Left forelimb (tissue), 1 donor: ENCODE measurements around the gene SPARCL1.

Source experiments
- DNase-seq: peaks from one replicate; pipeline ENCODE4 v3.0.0-alpha.2; 2018; ENCODE audit warnings: low spot score

Gene SPARCL1

DNA sequence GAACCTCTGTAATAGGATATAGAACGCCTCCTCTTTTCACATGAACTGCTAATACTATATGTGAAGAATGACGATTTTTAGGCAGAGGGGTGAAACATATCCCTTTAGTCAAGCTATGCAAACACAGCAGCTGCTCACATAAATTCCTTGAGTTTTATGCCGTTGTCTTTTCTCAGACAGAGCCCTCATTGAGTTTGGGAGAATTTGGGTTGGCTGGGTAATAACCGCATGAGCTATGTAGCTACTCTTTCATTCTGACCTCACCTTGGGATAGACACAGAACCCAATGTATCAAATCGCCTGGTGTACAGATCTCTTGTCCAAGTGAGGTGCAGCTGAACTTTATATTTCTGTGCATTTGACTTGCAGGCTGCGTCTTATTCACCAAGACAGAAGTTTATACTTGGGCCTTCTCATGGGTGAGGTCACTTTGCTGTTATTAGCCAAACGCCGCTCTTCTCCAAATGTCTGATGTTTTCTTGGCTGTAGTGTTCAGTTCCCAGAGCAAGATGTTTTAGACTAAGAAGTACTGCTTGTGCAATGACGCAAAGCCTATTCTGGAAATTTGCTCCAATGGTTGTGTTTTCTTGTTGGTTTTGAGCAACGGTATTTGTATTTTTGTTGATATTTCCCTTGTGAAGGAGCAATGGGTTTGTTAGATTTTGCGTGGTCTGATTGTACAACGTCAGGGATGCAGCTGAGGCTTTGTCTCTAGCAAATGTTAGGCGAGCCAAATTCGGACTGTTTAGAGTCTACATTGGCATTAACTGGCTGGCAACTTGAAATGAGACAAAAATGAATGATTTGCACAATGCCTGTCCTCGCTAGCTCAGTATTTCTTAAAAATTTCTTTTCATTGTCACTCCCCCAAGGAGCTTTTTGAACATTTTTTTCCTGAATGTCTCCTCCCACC lies 11.2 kb upstream of the SPARCL1 start:
- DNase-seq = peak; percentile 77

DNA sequence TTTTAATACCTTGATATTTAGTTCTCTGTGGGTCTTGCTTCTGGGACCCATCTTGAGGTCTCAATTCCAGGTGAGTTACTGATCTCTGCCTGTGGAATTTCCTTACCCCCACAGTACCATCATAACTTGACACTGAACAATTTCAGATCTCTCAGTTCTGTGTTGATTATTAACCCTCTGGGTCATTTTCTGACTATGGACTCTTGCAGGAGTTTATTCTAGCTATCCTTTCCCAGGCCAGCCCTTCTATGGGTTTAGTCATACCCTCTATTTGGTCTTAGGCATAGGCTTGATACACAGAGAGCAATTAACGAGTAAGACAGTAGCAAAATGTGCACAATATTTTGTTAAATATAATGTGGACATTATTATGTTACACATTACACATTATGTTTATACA lies 3.7 kb upstream of the SPARCL1 start:
- no peak for DNase-seq

DNA sequence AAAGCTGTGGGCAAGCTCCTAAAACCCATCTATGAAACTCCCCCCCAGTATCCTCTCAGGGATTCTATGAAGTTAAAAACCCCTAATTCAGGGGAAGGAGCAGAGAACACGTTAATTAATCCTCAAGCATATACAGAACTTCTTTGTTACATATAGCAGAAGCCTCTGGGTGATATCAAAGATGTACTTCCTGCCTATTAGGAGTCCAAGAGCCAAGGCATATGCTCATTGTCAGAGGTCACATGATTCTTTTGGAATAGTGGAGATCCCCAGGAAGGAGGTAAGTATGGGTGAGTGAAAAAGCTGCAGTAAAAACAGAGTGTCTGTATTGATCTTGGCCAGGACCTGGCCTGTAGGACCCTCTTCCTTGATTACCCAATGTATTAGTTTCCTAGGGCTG lies 2.9 kb upstream of the SPARCL1 start:
- no peak for DNase-seq

DNA sequence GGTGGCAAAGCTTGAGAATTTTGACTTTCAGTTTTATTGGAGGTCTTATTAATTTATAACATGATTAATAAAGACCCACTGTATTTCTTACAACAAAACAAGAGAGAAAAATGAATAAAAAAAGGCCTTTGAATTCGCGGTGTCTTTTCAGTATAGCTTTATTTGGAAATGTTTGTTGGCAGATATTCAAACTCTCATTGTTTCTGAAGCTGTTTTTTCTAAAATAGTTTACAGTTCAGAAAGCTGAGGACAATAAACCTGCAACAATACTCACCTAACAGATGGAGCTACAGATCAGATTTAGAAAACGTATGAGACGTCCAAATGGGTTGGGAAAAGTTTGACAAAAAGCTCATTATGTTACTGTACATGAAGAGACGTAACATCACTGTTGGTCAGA lies 2.4 kb upstream of the SPARCL1 start:
- DNase-seq = no peak

DNA sequence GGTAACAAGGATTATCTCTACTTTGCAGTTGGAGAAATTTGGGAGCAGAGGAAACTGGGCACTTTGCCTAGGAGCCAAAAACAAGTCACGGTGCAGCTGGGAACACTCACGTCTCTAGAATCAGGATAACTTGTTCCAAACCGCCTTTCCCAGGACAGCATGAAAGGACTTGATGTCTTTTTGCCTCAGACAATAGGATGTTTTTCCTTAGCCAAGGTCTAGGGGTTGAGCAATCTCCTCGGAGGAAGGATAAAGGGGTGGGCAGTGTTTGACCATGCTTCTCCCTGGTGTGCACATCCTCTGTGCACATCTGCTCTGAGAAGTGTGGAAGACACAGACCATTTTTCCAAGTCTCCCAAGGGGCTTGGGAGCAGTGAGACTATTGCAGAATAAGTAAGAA lies 1.7 kb upstream of the SPARCL1 start:
- DNase-seq = no peak

DNA sequence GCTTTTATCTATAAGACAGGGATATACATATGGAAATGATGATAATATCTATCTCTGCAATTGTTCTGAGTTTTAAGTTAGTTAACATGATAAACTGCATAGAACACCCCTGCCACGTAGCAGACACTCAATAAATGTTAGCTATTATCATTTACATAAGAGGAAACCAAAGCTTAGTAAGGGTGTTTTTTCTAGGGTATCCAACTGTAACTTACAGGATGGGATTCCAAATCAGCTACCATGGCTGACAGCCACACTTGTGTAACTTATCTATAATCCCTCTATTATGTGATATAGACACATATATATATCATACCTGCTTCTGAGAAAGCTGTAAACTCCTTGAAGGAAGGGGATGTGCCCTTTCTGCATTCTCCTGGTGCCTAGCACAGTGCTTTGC lies 1.1 kb upstream of the SPARCL1 start:
- no peak for DNase-seq

DNA sequence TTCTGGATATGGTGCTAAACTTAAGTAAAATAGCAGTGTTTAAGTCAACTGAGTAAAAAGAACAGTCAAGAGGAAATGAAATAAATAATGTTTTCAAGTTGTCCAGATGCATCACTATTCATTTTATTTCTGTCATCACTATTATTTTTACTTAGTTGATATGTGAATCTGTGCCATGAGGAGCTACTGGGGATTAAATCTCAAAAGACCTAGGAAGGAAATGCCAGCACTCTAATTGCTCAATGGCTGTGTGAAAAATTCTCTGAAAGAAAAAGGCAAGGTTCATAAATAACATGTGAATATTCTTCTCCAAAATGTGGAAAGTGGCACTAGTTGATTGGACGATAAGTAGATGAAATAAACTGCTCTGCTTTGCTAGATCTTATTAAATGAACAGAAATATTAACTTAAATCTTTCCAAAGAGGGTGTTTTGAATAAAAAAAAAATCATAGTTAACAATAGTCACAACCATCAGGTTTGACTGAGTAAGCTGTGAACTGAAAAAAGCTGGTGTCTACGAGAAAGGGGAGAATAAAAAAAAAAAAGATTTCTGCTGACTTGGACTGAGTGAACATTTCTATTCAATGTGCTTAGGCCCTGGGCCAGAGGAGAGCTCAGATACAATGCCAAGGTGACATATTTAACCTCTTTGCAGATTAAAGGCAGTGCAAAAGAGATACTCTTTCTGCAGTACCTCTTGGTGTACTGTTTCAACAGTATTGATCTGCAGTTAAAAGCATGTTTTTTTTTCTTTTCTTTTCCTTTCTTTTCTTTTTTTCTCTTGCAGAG lies 1.6 kb downstream of the SPARCL1 start:
- no peak for DNase-seq

DNA sequence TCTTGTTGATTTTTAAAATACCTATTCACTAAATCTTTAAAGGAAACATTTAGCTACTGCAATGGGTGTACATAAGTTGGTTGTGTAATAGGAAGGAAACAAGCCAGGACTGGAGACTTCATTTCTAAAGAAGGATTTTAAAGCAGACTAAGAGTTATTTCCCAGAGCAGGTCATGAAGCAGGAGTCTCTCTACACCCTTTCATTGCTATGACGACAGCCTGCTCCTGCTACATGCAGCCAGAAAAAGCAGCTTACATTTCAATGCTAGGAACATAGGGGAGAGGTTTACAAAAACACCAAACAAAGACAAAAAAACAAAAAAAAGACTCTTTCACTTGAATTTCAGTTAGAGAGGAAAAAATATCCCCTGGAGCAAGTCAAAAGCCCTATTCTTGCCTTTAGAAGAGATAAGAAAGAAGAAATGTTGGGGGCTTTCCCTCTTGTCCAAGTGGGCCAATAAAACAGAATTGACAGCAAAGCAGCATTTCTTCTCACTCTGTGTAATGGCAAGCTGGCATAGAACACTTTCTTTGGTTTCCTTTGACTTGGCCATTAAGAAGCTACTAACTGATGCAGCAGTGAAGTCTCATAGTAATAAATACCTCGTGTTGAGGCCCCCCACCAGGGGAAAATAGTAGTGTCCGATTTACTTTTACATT lies 3.4 kb downstream of the SPARCL1 start:
- DNase-seq = no peak

DNA sequence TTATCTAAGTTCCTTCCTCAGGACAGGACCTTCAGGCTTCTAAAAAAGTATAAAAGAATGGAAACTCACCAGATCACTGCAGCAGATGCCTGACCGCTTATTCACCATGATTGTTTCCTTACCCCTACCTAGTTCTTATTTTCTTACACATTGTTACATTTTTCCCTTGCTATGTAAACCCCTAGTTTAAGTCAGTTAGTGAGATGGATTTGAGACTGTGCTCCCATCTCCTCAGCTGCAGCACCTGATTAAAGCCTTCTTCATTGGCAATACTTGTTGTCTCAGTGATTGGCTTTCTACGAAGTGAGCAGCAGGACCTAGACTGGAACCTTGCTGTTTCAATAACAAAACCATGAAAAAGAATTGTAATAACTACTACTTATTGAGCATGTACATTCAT lies 4.7 kb downstream of the SPARCL1 start:
- DNase-seq = no peak

DNA sequence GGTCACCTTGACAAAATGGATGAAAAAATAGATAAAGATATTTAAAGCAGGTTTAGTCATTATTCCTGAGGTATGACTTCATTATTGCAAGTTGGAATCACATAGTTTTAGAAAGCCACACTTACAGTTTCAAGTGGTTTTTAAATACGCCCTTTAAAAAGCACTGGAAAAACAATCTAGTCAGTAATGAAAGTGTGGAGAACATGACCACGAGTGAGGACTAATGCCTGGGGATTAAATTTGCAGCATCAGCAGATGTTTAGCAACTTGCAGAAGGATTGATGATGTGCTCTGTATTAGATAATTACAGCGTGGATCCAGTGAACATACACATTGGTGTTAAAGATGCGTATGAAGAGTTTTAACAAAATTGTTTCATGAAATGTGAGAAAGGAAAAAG lies 5.9 kb downstream of the SPARCL1 start:
- DNase-seq = no peak

DNA sequence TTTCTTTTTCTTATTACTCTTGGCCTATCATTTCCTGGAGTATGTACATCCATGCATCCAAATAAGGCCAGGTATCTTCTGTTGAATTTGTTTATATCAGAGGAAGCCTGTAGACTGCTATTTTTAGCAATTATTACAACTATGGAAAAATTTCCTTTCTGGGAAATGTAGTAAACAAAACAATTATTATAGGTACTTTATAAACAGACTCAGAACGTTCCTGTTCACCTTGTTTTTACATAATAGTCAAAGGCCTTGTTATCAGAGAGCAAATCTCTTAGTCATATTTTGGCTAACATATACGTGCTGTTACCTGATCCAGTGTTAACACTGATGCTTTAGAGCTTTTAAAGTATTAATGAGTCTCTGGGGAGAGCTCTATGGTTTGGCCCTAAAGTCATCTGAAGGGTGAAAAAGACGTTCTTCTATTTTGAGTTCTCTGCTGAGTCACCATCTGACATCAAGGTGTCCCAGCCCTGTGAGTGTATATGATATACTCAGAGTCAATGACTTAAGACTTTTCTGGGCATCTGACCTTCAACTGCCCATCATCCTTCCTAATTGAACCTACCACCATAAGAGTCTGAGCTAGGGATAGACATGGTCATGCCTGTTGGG lies 7.3 kb downstream of the SPARCL1 start:
- DNase-seq = no peak

DNA sequence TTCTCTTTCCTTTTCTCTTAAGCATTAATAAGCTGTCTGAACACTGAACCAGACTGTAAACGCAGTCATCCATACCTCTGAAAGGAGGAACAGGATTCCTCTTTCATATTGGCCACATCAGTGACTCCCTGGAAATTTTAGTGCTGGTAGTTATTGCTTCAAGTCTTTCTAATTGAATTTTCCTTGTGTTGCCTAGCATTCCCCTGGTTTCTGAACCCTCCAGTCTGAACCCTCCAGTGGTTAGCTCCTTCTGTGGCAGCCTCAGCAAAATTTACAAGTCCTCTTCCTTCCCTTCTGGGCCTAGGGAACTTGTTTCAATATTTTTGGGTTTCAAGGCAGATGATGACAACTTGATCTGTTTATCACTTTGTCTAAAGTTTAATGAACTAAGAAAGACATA lies 7.9 kb downstream of the SPARCL1 start:
- DNase-seq = no peak

DNA sequence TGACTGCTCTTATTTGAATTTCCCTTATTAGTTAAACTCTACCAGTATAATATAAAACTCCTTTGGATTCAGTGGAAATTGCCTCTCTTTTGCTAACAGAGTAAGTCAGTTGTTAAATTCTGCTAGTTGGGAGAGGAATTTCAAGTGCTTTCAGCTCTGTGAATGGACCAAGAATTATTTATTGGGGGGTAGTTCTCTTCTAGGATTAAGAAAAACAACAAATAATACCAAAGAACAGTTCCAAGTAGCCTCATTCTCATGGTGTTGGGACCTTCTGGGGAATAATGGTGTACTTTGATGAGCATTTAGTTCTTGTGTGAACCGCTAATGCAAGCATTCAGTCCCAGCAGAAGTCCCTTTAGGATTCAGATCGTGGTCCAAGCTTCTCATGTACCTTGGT lies 11.6 kb downstream of the SPARCL1 start:
- DNase-seq = no peak

DNA sequence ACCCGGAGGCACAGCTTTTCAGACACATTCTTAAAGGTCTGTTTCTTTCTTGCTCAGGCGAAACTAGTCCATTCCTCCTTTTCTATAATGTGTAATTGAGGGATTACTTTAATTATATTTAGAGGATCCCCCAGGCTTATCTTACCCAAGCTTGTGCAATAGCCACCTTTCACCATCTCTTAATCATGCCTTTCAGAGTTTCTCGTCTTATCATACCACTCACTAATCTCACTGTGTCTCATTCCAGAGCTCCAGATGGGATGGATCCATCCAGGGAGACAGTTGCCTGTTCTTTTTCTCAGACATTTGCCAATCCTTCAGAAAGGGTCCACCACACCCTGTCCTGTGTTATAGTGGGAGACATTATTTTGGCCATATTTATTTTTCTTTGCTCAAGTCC lies 12.5 kb downstream of the SPARCL1 start:
- no peak for DNase-seq

DNA sequence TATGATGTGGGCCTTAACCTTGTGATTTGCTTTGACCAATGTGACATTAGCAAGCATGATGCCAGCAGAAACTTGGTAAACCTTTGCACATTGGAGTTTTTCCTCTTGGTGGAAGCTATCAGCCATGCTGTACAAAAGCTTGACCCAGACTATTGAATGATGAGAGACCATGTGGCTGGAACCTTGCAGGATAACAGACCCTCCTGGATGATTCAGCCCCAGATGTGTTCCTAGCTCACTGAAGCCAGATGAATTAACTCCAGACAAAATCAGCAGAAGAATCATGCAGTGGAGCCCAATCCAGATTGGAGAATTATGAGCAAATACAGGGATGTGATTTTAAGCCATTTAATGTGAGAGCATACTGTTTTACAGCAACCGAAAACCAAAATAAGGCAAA lies 16.8 kb downstream of the SPARCL1 start:
- no peak for DNase-seq

DNA sequence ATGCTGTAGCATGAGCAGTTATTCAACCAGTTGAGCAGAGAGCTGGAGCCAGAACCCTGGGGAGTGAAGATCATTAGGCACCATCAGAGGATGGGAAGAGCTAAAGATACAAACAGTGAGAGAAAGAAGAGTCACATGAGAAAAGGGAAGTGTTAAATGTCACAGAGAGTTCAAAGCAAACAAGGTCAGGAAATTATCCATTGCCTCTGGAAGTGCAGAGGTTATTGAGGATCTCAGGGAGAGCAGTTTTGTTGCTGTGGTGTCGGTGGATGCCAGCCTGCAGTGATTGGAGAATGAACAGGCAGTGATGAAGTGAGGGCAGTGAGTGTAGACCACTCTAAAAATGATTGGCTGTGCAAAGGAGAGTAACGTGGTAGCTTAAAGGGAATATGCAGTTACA lies 17.7 kb downstream of the SPARCL1 start:
- DNase-seq = no peak

DNA sequence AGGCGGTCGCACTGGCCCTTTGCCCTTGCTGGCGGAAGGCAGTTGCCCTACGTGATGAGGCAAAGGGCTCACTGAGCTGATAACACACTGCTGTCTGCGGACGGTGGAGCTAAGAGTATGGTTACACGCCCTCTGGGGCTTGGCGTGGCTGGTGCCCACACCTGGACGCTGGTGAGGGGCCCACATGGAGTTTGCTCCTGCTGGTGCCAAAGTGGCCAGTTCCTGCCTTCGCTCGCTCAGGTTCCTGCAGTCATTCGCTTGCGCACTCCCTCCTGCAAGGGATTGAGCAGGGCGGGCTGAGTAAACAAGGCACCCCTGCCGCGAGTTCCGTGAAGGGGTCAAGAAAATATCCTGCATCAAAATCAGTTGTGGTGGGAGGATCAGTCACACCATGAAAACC lies 18.4 kb downstream of the SPARCL1 start:
- DNase-seq = no peak

DNA sequence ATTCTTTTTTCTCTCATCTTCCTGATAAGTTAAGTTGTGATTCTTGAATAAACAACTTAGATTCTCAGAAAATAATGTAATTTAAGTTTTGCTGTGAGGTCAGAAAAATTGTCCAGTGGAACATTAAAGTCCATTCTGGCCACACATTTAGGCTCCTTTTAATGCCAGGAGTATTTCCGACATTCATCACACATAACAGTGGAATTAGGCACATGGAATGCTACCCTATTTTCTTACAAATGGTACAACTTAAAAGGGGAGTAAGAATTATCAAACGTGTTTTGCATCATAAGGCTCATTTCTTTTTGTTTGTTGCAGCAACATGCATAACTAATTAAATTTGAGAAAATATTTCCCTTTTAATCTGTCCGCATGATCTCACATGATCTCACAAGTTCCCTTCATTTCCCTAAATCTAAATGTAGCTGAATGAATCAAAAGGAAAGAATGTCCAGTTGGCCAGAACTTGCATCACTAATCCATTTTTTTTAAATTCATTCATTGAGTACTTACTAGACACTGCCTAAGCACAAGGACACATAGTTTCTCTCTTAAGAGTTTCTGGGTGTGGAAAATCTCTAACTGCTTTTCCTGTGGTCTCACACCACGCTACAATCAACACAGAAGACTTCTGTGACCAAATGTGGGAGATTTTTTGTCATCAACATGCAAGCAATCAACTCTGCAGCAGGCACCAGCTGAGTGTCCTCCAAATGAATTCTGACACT lies 22.0 kb downstream of the SPARCL1 start:
- DNase-seq = no peak

DNA sequence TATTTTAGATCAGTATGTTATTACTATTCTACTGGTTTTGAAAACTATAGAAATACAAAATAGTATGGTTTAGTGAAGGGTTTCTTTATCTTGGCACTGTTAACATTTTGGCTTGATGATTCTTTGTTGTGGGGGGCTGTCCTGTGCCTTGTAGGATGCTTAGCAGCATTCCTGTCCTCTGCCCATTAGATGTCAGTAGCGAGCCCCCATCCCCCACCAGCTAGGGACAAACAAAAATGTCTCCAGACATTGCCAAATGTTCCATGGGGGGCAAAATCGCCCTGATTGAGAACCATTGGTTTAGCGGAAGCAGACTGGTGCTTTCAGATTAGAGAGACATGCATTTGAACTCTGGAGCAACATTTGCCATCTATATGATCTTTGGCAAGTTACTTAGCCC lies 23.3 kb downstream of the SPARCL1 start:
- no peak for DNase-seq

DNA sequence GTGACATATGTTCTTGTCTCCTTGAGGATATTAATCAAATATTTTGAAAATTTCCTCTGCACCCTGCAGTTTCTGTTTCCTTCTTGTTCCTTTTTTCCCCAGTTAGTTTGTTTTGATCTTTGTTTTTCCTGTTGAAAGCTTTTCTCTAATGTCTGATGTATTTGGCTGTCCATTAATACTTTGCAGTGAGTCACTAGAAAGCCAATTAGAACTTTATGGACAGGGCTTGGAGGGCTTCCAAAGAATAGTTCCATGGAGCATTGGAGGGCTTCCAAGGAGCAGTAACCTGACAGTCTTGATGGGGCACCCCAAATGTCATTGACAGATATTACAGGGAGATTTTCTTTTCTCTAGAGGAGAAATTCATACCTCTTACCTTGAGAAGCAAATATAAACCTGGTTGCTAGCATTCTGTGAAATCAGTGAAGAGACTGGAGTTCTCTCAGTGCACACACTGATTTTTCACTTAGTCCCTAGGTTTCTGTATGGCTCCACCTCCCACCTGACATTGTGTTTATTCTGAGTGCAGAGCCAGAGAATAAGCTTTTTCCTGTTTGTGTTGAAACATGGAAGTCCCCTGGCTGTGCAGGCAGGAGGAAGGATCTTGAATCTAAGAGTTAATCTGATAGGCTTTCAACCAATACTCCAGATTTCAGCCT lies 26.5 kb downstream of the SPARCL1 start:
- no peak for DNase-seq

DNA sequence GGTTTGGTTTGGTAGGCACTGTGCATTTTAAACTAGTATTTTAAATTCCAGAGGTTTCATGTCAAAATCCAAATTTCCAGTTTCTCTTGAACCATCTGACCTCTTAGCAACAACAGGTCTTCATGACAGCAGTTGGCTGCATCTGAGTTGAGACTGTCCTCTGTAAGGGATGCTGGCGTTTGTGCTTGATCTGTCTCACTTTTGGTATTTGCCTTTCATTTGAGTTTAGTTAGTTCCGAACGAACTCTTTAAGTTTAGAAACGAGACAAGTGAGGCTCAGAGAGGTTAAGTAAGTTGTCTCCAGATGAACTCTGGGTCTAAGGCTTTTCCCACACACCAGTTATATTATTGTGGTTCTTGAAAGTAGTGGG lies 29.1 kb downstream of the SPARCL1 start:
- no peak for DNase-seq
